Measurements from ENCODE around the gene ZBTB20. TPM values are rescaled to one million over a fixed set of nuclear protein-coding genes. Genes with fewer than 3 reads are reported as not detected.
A peak's percentile ranks its signal among the peaks of the same experiment; 100 is the strongest.

Gene ZBTB20
- total RNA-seq, 1 donor from 2014 or later: 110 TPM

DNA sequence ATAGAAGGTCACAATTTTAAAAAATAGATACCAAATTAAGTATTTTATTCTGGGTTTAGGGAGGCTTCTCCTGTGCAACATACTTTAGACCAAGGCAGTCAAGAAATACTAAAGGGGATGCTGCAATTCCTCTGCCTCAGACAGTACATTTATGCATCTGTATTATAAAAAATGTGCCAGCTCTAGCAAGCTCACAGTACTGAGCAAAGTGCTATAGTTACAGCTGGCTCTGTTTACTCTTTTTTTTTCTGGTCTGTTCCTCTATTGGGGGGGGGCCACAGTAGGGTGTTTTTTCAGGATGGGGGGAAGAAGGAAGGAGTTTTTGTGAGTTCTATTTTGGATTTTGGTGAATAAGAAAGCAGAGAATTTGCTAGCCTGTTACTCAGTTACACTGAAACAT, 668.3 kb downstream of the ZBTB20 start:
- no peak for DNase-seq (ENCODE audit: low spot score)

- DNase-seq (ENCODE audit: low spot score): no peak
Measured at GRCh38 chr3:114476511-114476910, 670.6 kb downstream of the ZBTB20 start.

DNA sequence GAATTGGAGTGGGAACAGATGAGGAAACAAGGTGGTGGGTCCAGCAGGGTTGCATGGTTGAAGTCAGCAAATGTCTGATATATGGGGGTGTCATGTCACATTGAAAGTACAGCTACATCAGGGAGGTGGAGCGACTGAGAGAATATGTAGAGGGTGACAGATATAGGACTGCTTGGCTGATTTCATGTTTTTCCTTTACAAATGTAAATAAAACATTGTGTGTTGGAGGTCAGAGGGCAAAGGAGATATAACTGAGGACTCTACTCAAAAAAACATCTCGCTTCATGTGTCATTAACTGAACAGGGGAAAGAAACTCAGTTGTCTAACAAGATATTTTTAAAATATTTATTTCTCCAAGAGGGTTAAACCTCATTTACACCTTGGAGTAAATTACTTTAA, 675.6 kb downstream of the ZBTB20 start:
- DNase-seq (ENCODE audit: low spot score): no peak

GRCh38 chr3:114469070-114469469, 678.0 kb downstream of the ZBTB20 start:
- DNase-seq (ENCODE audit: low spot score): no peak

DNA sequence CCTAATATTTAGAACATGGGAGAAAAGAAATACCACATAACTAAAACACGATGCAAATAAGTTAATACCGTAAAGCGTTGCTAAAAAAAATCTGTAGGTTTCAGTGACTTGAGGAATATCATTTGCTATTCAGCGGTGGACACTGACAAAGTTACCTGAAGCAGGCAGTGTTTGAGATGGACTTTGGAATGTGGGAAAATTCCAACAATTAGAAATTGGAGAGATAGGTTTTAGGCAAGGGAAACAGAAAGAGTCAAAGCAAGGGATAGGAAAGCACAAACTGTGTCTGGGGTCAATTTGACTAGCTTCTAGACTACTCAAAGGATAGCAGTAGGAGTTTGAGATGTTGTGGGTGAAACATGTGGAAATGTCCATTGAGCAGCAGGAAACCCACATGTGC, 680.3 kb downstream of the ZBTB20 start:
- no peak for DNase-seq (ENCODE audit: low spot score)

- DNase-seq (ENCODE audit: low spot score): no peak
Measured at GRCh38 chr3:114466251-114466650, 680.8 kb downstream of the ZBTB20 start.

- DNase-seq (ENCODE audit: low spot score): no peak
Measured at GRCh38 chr3:114464548-114464947, 682.5 kb downstream of the ZBTB20 start.

GRCh38 chr3:114462750-114463149, 684.3 kb downstream of the ZBTB20 start:
- no peak for DNase-seq (ENCODE audit: low spot score)

- DNase-seq (ENCODE audit: low spot score): no peak
Measured at GRCh38 chr3:114460459-114460858, 686.6 kb downstream of the ZBTB20 start.

- no peak for DNase-seq (ENCODE audit: low spot score)
Measured at GRCh38 chr3:114456742-114457141, 690.3 kb downstream of the ZBTB20 start.

DNA sequence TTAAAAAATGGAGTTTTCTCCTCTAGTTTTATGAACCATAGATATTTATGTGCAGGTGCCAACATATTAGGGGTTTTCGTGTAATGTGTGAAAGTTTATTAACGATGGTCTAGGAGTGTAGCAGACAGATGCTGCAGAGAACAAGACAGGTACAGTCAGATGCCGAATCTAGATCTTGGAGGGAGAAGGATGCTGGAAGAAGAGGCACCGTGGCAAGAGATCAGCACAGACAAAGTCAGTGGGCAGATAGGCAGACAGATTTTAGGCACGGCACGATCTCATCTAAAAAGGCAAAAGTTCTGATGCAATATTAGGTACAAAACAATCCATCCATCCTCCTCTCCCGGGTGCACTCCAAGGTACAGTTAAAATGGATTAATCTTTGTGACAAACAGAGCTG, 691.7 kb downstream of the ZBTB20 start:
- DNase-seq (ENCODE audit: low spot score): no peak

- DNase-seq (ENCODE audit: low spot score): no peak
Measured at GRCh38 chr3:114454551-114455251, 692.4 kb downstream of the ZBTB20 start.

DNA sequence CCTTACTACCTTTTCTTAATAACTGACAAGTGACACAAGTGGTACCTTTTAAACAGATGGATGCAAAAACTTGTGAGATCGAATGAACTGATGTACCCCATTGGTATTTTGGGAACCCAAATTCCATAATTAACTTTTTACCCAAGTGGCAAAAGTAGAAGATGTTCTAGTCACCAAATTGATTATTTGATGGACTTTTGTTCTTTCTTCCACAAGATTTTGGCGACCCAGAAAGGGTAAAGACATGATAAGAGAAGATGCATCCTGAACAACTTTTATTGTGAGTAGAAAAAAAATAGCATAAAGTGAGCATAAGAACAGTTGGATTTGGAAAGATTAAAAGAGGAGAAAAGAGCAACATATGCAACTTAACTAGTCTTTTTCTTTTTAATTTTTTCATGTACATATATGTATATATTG, 693.7 kb downstream of the ZBTB20 start:
- DNase-seq (ENCODE audit: low spot score): no peak

GRCh38 chr3:114452937-114453336, 694.2 kb downstream of the ZBTB20 start:
- no peak for DNase-seq (ENCODE audit: low spot score)

- DNase-seq (ENCODE audit: low spot score): no peak
Measured at GRCh38 chr3:114452256-114452655, 694.8 kb downstream of the ZBTB20 start.

GRCh38 chr3:114451561-114452018, 695.5 kb downstream of the ZBTB20 start:
- DNase-seq (ENCODE audit: low spot score): peak; percentile 50

- no peak for DNase-seq (ENCODE audit: low spot score)
Measured at GRCh38 chr3:114451051-114451451, 696.0 kb downstream of the ZBTB20 start.

DNA sequence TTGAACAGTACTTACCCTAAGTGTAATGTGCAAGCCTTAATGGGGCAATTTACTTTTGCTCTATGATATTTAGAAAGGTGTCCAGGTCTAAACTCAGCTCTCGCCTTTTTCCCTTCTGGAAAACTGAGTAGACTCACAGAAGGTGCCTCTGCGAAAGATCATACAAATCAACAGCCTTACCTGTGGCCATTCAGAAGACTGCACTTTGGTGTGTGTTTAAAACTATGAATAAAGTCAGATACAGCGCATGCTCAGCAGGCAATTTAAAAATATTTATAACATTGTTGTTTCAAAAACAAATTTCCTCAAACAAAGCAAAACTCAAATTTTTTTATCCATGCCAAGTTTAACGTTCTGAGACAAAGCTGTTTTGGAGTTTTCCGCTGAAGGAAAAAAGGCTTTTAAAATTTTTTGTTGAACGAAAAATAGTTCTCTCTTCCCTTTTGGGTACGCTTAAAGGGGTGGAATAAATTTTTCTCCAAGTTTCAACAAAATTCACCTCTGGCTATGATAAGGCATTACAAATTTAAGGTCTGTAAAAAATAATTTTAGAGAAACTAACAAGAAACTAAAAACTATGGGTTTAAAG, 697.0 kb downstream of the ZBTB20 start:
- no peak for DNase-seq (ENCODE audit: low spot score)

GRCh38 chr3:114449271-114450007, 697.6 kb downstream of the ZBTB20 start:
- DNase-seq (ENCODE audit: low spot score): no peak

- DNase-seq (ENCODE audit: low spot score): no peak
Measured at GRCh38 chr3:114447950-114448479, 699.1 kb downstream of the ZBTB20 start.

GRCh38 chr3:114447545-114447944, 699.5 kb downstream of the ZBTB20 start:
- DNase-seq (ENCODE audit: low spot score): no peak

DNA sequence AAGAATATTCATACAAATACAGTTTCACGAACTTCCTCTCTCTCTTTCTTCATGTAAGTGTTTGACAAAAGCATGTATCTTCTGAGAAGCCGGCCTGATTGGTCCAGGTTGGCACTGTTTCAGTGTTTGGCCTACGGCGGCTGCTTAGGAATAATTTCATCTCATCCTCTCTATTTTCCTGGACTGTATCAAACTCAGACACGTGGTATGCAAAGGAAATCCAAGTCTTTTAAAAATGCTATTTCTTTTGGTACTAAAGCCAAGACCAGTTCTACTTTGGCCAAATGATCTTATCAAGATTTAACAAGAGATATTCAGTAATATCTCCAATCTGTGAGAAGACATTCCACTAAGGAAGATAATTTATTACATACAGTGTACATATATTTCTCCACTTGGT, 700.5 kb downstream of the ZBTB20 start:
- DNase-seq (ENCODE audit: low spot score): no peak

DNA sequence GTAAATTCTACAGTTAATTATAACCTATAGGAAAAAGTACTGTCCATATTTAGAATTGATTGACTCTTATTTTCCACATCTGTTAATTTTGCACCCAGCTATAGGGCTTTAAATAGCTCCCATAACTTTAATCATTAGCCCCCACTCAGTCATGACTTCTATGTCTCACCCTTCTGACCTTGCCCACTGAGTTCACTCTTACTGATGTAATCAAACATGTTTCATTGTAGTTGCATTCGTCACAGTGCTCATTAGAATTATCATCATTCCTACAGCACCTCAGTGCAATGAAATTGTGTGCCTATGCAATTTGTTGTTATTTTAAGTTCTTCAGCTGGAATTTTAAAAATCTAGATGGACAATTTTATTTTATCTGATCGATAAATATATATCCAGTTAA, 701.9 kb downstream of the ZBTB20 start:
- DNase-seq (ENCODE audit: low spot score): no peak
